WI38 (cell line): ENCODE measurements around the gene MAP3K14.

Experiments used
- H3K4me3 ChIP-seq: 2 replicates; pipeline ENCODE4 v1.5.1; 2011; ENCODE audit warnings: low read depth, mild to moderate bottlenecking, control low read depth, low read length
- CTCF ChIP-seq: IDR thresholded peaks from 2 replicates; pipeline ENCODE4 v1.5.1; 2012; ENCODE audit warnings: low read depth, mild to moderate bottlenecking, control low read depth, low read length

Gene MAP3K14

GRCh38 chr17:45282683-45283644 lies 33.9 kb downstream of the MAP3K14 start:
- TF ChIP-seq CTCF, result no peak
- no peak overlapping the region for H3K4me3 ChIP-seq

- no peak overlapping the region for H3K4me3 ChIP-seq
- no peak for TF ChIP-seq CTCF
Measured at GRCh38 chr17:45279898-45280297, 36.9 kb downstream of the MAP3K14 start.

- no peak overlapping the region for H3K4me3 ChIP-seq
- no peak for TF ChIP-seq CTCF
Measured at GRCh38 chr17:45277992-45278391, 38.8 kb downstream of the MAP3K14 start.

- no peak overlapping the region for H3K4me3 ChIP-seq
- TF ChIP-seq CTCF, result peak; percentile 75
Measured at GRCh38 chr17:45277216-45277849, 39.5 kb downstream of the MAP3K14 start.

GRCh38 chr17:45276031-45276430 lies 40.8 kb downstream of the MAP3K14 start:
- no peak for TF ChIP-seq CTCF
- no peak overlapping the region for H3K4me3 ChIP-seq

- no peak overlapping the region for H3K4me3 ChIP-seq
- no peak for TF ChIP-seq CTCF
Measured at GRCh38 chr17:45274033-45274432, 42.8 kb downstream of the MAP3K14 start.

- TF ChIP-seq CTCF, result no peak
- no peak overlapping the region for H3K4me3 ChIP-seq
Measured at GRCh38 chr17:45273551-45273957, 43.3 kb downstream of the MAP3K14 start.
